GM23248 (cell line): ENCODE data around the gene EFNB2.

ENCODE experiments used
- EZH2 ChIP-seq: fragments of 200-600 bp; sonication (generic); IDR thresholded peaks from 2 replicates; pipeline ENCODE4 v1.6.1; 2018; ENCODE audit warnings: antibody characterized with exemption, mild to moderate bottlenecking; ENCODE audit not compliant: insufficient read depth, poor library complexity, severe bottlenecking
- EZH2phosphoT487 ChIP-seq: fragments of 200-600 bp; sonication (generic); IDR thresholded peaks from 2 replicates; pipeline ENCODE4 v1.6.1; 2018; ENCODE audit warnings: antibody characterized with exemption, moderate library complexity, mild to moderate bottlenecking, low read depth; ENCODE audit not compliant: insufficient read depth

- no peak for TF ChIP-seq EZH2
- no peak for TF ChIP-seq EZH2phosphoT487
Measured at GRCh38 chr13:106490569-106491321, 44.7 kb downstream of the EFNB2 start.
